GM21619 (cell line): ENCODE data around the gene TNS2.
"Not testable (repeated sequence)": the region's sequence is repeated elsewhere in the genome, so short reads cannot be mapped to it uniquely, and the experiment has no call there.

Experiments used
- ATAC-seq: cut with Tn5 transposase; IDR thresholded peaks from one replicate; pipeline ENCODE4 v1.9.1; 2021; ENCODE audit not compliant: unreplicated experiment

TNS2 gene

GRCh38 chr12:53049571-53050318 lies at the start of gene TNS2:
Gene TNS2, plus strand, starts transcription at chr12:53050065. Its CDS starts 121 bp downstream, at chr12:53050186.
- no peak for ATAC-seq

- ATAC-seq = no peak
Measured at GRCh38 chr12:53004178-53004577, 45.7 kb upstream of the TNS2 start.

GRCh38 chr12:53004582-53004981 lies 45.3 kb upstream of the TNS2 start:
- no peak for ATAC-seq

GRCh38 chr12:53005215-53005985 lies 44.5 kb upstream of the TNS2 start:
- ATAC-seq = no peak

- ATAC-seq = peak; percentile 92
Measured at GRCh38 chr12:53005986-53006809, 43.7 kb upstream of the TNS2 start, which contains the start of gene EIF4B. Gene EIF4B, plus strand, starts transcription at chr12:53006456. Its CDS starts 28 bp downstream, at chr12:53006484.

GRCh38 chr12:53006810-53007309 lies 43.0 kb upstream of the TNS2 start:
- ATAC-seq = peak; percentile 29

GRCh38 chr12:53007343-53007742 lies 42.5 kb upstream of the TNS2 start:
- no peak for ATAC-seq

GRCh38 chr12:53008760-53009159 lies 41.1 kb upstream of the TNS2 start:
- ATAC-seq = not testable (repeated sequence)

GRCh38 chr12:53010955-53011354 lies 38.9 kb upstream of the TNS2 start:
- ATAC-seq = no peak

GRCh38 chr12:53011889-53012288 lies 38.0 kb upstream of the TNS2 start:
- no peak for ATAC-seq

GRCh38 chr12:53012928-53013327 lies 36.9 kb upstream of the TNS2 start:
- no peak for ATAC-seq

GRCh38 chr12:53014709-53015108 lies 35.2 kb upstream of the TNS2 start:
- ATAC-seq = no peak

GRCh38 chr12:53025250-53025649 lies 24.6 kb upstream of the TNS2 start:
- ATAC-seq = no peak

GRCh38 chr12:53027014-53027413 lies 22.9 kb upstream of the TNS2 start:
- not testable (repeated sequence) for ATAC-seq

GRCh38 chr12:53031616-53032015 lies 18.2 kb upstream of the TNS2 start:
- no peak for ATAC-seq

- ATAC-seq = not testable (repeated sequence)
Measured at GRCh38 chr12:53033832-53034231, 16.0 kb upstream of the TNS2 start.

- ATAC-seq = no peak
Measured at GRCh38 chr12:53034459-53034858, 15.4 kb upstream of the TNS2 start.

GRCh38 chr12:53036802-53037201 lies 13.1 kb upstream of the TNS2 start:
- ATAC-seq = no peak

GRCh38 chr12:53039851-53040250 lies 10.0 kb upstream of the TNS2 start:
- ATAC-seq = no peak

GRCh38 chr12:53042607-53043454 lies 7.0 kb upstream of the TNS2 start:
- ATAC-seq = no peak
